ENCODE measurements around the gene METTL27. TPM values are rescaled to one million over a fixed set of nuclear protein-coding genes. Genes with fewer than 3 reads are reported as not detected.

The METTL27 gene
- total RNA-seq, 1 donor from 2014 or later: 10.5 TPM

- H3K9me3 ChIP-seq (ENCODE audit: low read depth): no peaks in the 10 kb centered on the region
- no peak overlapping the region for H3K4me3 ChIP-seq
- no peak for TF ChIP-seq EZH2phosphoT487 (IDR thresholded peaks at IDR 0.05)
- TF ChIP-seq EZH2 (IDR thresholded peaks at IDR 0.05): no peak
- TF ChIP-seq, protein P1, sequence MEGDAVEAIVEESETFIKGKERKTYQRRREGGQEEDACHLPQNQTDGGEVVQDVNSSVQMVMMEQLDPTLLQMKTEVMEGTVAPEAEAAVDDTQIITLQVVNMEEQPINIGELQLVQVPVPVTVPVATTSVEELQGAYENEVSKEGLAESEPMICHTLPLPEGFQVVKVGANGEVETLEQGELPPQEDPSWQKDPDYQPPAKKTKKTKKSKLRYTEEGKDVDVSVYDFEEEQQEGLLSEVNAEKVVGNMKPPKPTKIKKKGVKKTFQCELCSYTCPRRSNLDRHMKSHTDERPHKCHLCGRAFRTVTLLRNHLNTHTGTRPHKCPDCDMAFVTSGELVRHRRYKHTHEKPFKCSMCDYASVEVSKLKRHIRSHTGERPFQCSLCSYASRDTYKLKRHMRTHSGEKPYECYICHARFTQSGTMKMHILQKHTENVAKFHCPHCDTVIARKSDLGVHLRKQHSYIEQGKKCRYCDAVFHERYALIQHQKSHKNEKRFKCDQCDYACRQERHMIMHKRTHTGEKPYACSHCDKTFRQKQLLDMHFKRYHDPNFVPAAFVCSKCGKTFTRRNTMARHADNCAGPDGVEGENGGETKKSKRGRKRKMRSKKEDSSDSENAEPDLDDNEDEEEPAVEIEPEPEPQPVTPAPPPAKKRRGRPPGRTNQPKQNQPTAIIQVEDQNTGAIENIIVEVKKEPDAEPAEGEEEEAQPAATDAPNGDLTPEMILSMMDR (IDR thresholded peaks at IDR 0.05): no peak
- H4K20me1 ChIP-seq (ENCODE audit: low read depth): no peaks in the 10 kb centered on the region
- Mint-ChIP-seq H3K4me3 (no peak overlapping the region), H3K27me3 (ENCODE audit: insufficient read depth, low read depth) (peaks cover 21% of the 10 kb centered on the region), H3K36me3 (no peaks in the 10 kb centered on the region), H3K4me1 (peaks cover 32% of the 10 kb centered on the region), H3K27ac (no peak overlapping the region), H3K9me3 (no peaks in the 10 kb centered on the region)
- no peaks in the 10 kb centered on the region for H3K27me3 ChIP-seq
- H3K36me3 ChIP-seq: no peaks in the 10 kb centered on the region
- no peak overlapping the region for H3K4me2 ChIP-seq
- H3K9ac ChIP-seq: no peak overlapping the region
- H3K27ac ChIP-seq: no peak overlapping the region
- no peaks in the 10 kb centered on the region for H3F3A ChIP-seq (ENCODE audit: low read depth)
- H3K79me2 ChIP-seq (ENCODE audit: low read depth): no peaks in the 10 kb centered on the region
- no peak overlapping the region for H2AFZ ChIP-seq (replicated peaks)
- no peak for DNase-seq (ENCODE audit: low spot score)
- H3K4me1 ChIP-seq: peaks cover 7% of the 10 kb centered on the region
Observed at GRCh38 chr7:73888959-73889358, 46.6 kb upstream of the METTL27 start.

- TF ChIP-seq EZH2phosphoT487 (IDR thresholded peaks at IDR 0.05): no peak
- TF ChIP-seq, protein P1 (IDR thresholded peaks at IDR 0.05): no peak
- no peak for TF ChIP-seq EZH2 (IDR thresholded peaks at IDR 0.05)
- Histone ChIP-seq H3K9ac (no peak overlapping the region), H3K4me2 (no peak overlapping the region), H3K4me3 (no peak overlapping the region), H2AFZ (replicated peaks) (no peak overlapping the region), H3K9me3 (ENCODE audit: low read depth) (no peaks in the 10 kb centered on the region), H3K27ac (no peak overlapping the region), H4K20me1 (ENCODE audit: low read depth) (no peaks in the 10 kb centered on the region), H3K4me1 (peaks cover 7% of the 10 kb centered on the region), H3F3A (ENCODE audit: low read depth) (no peaks in the 10 kb centered on the region), H3K27me3 (no peaks in the 10 kb centered on the region), H3K36me3 (no peaks in the 10 kb centered on the region), H3K79me2 (ENCODE audit: low read depth) (no peaks in the 10 kb centered on the region)
- no peak for DNase-seq (ENCODE audit: low spot score)
- Mint-ChIP-seq H3K4me1 (peaks cover 31% of the 10 kb centered on the region), H3K9me3 (no peaks in the 10 kb centered on the region), H3K27me3 (ENCODE audit: insufficient read depth, low read depth) (peaks cover 26% of the 10 kb centered on the region), H3K36me3 (no peaks in the 10 kb centered on the region), H3K27ac (peak overlapping the region; percentile 27), H3K4me3 (no peak overlapping the region)
Observed at GRCh38 chr7:73887762-73888161, 45.4 kb upstream of the METTL27 start.

- peaks cover 27% of the 10 kb centered on the region for H3K27me3 Mint-ChIP-seq (ENCODE audit: insufficient read depth, low read depth)
- Histone ChIP-seq H4K20me1 (ENCODE audit: low read depth) (no peaks in the 10 kb centered on the region), H3K36me3 (no peaks in the 10 kb centered on the region), H3K4me3 (no peak overlapping the region), H2AFZ (replicated peaks) (peak overlapping the region; percentile 64), H3K4me1 (peaks cover 7% of the 10 kb centered on the region), H3K4me2 (no peak overlapping the region), H3K9me3 (ENCODE audit: low read depth) (no peaks in the 10 kb centered on the region), H3K9ac (no peak overlapping the region), H3K79me2 (ENCODE audit: low read depth) (no peaks in the 10 kb centered on the region), H3K27me3 (no peaks in the 10 kb centered on the region), H3F3A (ENCODE audit: low read depth) (no peaks in the 10 kb centered on the region), H3K27ac (no peak overlapping the region)
- TF ChIP-seq, protein P1 (IDR thresholded peaks at IDR 0.05): no peak
- TF ChIP-seq EZH2 (IDR thresholded peaks at IDR 0.05): no peak
- no peak for TF ChIP-seq EZH2phosphoT487 (IDR thresholded peaks at IDR 0.05)
- H3K9me3 Mint-ChIP-seq: no peaks in the 10 kb centered on the region
- H3K4me3 Mint-ChIP-seq: no peak overlapping the region
- H3K4me1 Mint-ChIP-seq: peaks cover 24% of the 10 kb centered on the region
- peak overlapping the region; percentile 13 for H3K27ac Mint-ChIP-seq
- H3K36me3 Mint-ChIP-seq: no peaks in the 10 kb centered on the region
- peak; percentile 25 for DNase-seq (ENCODE audit: low spot score)
Observed at GRCh38 chr7:73885975-73886798, 43.9 kb upstream of the METTL27 start.

Data from neural progenitor cell (in vitro differentiated cells).